K562 (cell line): Measurements from ENCODE around the gene KYAT1. TPM values are rescaled to one million over a fixed set of nuclear protein-coding genes. Genes with fewer than 3 reads are reported as not detected.

Source experiments
- ATAC-seq: fragments of 200-7000 bp; cut with Tn5 transposase; 3 replicates; pipeline ENCODE4 v1.9.1; 2020; ENCODE audit warnings: moderate library complexity
- BruUV-seq: library from RNA; stranded (reverse); fragments of 400-500 nt; replicated peaks from 2 replicates; lab custom pipeline; 2021; lab: Mats Ljungman, UMichigan
- CTCF ChIA-PET: fragments of 300-600 bp; formaldehyde crosslinking; extraction: SDS; loops from one replicate; lab custom pipeline; 2021; ENCODE audit warnings: low intra/inter-chr PET ratio; lab: Yijun Ruan, JAX
- POLR2A ChIA-PET: fragments of 300-600, 350-650 bp; sonication (Branson Sonifier 250); formaldehyde crosslinking; extraction: SDS; loops from one replicate; lab custom pipeline; 2021; ENCODE audit warnings: antibody characterized with exemption, inconsistent platforms; lab: Yijun Ruan, JAX
- DNase-seq, 4 experiments: peaks; one replicate each; pipeline versions ENCODE4 v3.0.0 to v3.0.0-alpha.2; 2011 to 2018; ENCODE audit warnings: low spot score in 3 of 4, mixed read lengths in 3 of 4; ENCODE audit errors: extremely low read depth in 1 of 4
- FAIRE-seq: peaks from 2 replicates; lab custom pipeline; 2011; peaks lifted over from hg19 to GRCh38; lab: Jason Lieb, UNC
- H2AFZ ChIP-seq: 2 replicates; pipeline ENCODE4 v1.6.0; 2011; ENCODE audit warnings: low read depth, low read length, control low read depth, inconsistent platforms
- H3K27ac ChIP-seq: fragments of 200-600 bp; 3 replicates; pipeline ENCODE4 v1.8.0; 2011; ENCODE audit warnings: low read depth, mild to moderate bottlenecking, control low read depth, inconsistent platforms, low read length, moderate library complexity, mixed read lengths; ENCODE audit errors: extremely low read depth
- H3K27me3 ChIP-seq, 2 experiments: fragments of 300-600 bp in 1 of 2; 2 replicates in 1 of 2; 3 replicates in 1 of 2; pipeline versions ENCODE4 v1.6.0 to v1.8.0; 2011; ENCODE audit warnings: inconsistent platforms in 2 of 2, low read length in 2 of 2, mild to moderate bottlenecking in 1 of 2, mixed read lengths in 1 of 2, moderate library complexity in 1 of 2; ENCODE audit not compliant: control insufficient read depth in 2 of 2, insufficient read depth in 2 of 2
- H3K36me3 ChIP-seq: fragments of 300-600 bp; 3 replicates; pipeline ENCODE4 v1.8.0; 2011; ENCODE audit warnings: mild to moderate bottlenecking, low read length, inconsistent platforms; ENCODE audit not compliant: control insufficient read depth, insufficient read depth
- H3K4me1 ChIP-seq, 2 experiments: fragments of 200-600 bp in 1 of 2; replicated peaks in 1 of 2; 2 replicates in 1 of 2; 3 replicates in 1 of 2; pipeline versions ENCODE4 v1.5.1 to v1.8.0; 2011; ENCODE audit warnings: inconsistent platforms in 2 of 2, low read length in 2 of 2, mild to moderate bottlenecking in 1 of 2, mixed read lengths in 1 of 2, moderate library complexity in 1 of 2; ENCODE audit not compliant: control insufficient read depth in 2 of 2, insufficient read depth in 2 of 2
- H3K4me2 ChIP-seq: 2 replicates; pipeline ENCODE4 v1.6.1; 2011; ENCODE audit warnings: low read length, control low read depth, inconsistent platforms, mixed read lengths; ENCODE audit not compliant: insufficient read depth
- H3K4me3 ChIP-seq: fragments of 200-600 bp; sonication (generic), shearing (Covaris generic); 2 replicates; pipeline ENCODE4 v1.5.1; 2016; ENCODE audit warnings: control low read depth, inconsistent platforms
- H3K79me2 ChIP-seq: fragments of 200-600 bp; 3 replicates; pipeline ENCODE4 v1.8.0; 2011; ENCODE audit warnings: low read length, inconsistent platforms; ENCODE audit not compliant: control insufficient read depth, insufficient read depth
- H3K9ac ChIP-seq, 2 experiments: 2 replicates each; pipeline versions ENCODE4 v1.6.0 to v1.6.1; 2011; ENCODE audit warnings: low read depth in 2 of 2, low read length in 2 of 2, control low read depth in 1 of 2, inconsistent platforms in 1 of 2, mild to moderate bottlenecking in 1 of 2, mixed read lengths in 1 of 2; ENCODE audit not compliant: insufficient read depth in 1 of 2
- H3K9me1 ChIP-seq: one replicate; pipeline ENCODE4 v1.6.0; 2011; ENCODE audit warnings: inconsistent platforms, mild to moderate bottlenecking, low read length, moderate library complexity; ENCODE audit not compliant: control insufficient read depth, insufficient read depth
- H3K9me3 ChIP-seq: replicated peaks from 2 replicates; pipeline ENCODE4 v1.5.1; 2011; ENCODE audit warnings: low read depth, low read length, inconsistent platforms; ENCODE audit not compliant: control insufficient read depth, insufficient read depth
- H4K20me1 ChIP-seq: replicated peaks from 2 replicates; pipeline ENCODE4 v1.6.1; 2011; ENCODE audit warnings: low read length, inconsistent platforms, mixed read lengths; ENCODE audit not compliant: control insufficient read depth, insufficient read depth
- CTCF ChIP-seq, 3 experiments: IDR thresholded peaks in 2 of 3; conservative IDR thresholded peaks in 1 of 3; 2 replicates each; pipeline ENCODE4 v1.5.1; 2011 to 2012; ENCODE audit warnings: low read length in 3 of 3, mild to moderate bottlenecking in 3 of 3, control low read depth in 2 of 3, improper control_type of control experiment in 1 of 3, inconsistent platforms in 1 of 3, low read depth in 1 of 3, mixed read lengths in 1 of 3, moderate library complexity in 1 of 3; ENCODE audit not compliant: insufficient read depth in 2 of 3
- KLF16 ChIP-seq: IDR thresholded peaks from 2 replicates; pipeline ENCODE4 v1.6.1; 2016; ENCODE audit warnings: antibody characterized with exemption
- POLR2G ChIP-seq: fragments of 200-400 bp; formaldehyde crosslinking; IDR thresholded peaks from 2 replicates; pipeline ENCODE4 v1.6.1; 2017; ENCODE audit warnings: low read depth, mild to moderate bottlenecking, antibody characterized with exemption, low read length, moderate library complexity
- RBFOX2 ChIP-seq: fragments of 200-400 bp; formaldehyde crosslinking; IDR thresholded peaks from 2 replicates; pipeline ENCODE4 v1.6.1; 2017; ENCODE audit warnings: low read depth, mild to moderate bottlenecking, low read length, moderate library complexity
- WGBS: fragments of 100-300 bp; shearing (Covaris generic); methylation state at CpG from one replicate; pipeline ENCODE4 v1.1.6; 2016; ENCODE audit warnings: low coverage, mixed read lengths; ENCODE audit not compliant: insufficient coverage; ENCODE audit errors: missing lambda C conversion rate; 5-methylcytosine and 5-hydroxymethylcytosine counted together
- in situ Hi-C: fragments of 300-500 bp; cut with MboI; formaldehyde crosslinking; loops from 4 replicates; pipeline ENCODE4 v1.15.0; 2018; ENCODE audit warnings: inconsistent platforms, mixed read lengths
- intact Hi-C: fragments of 100-400 bp; cut with micrococcal nuclease; formaldehyde crosslinking; loops from 2 replicates; pipeline ENCODE4 v1.14.2; 2022
- polyA plus RNA-seq, 8 experiments: library from polyadenylated mRNA; depleted of rRNA in 4 of 8; stranded (reverse) in 5 of 8; unstranded in 3 of 8; fragments of >200 nt; fragmentation: Nextera tagmentation in 2 of 8; fragmentation: Illumina TruSeq in 1 of 8; extraction: Ambion mirVana in 2 of 8; extraction: Trizol in 1 of 8; gene quantifications; 2 replicates each; pipeline versions ENCODE4 v1.2.1 to v1.2.3, GENCODE V29; 2011 to 2014; ENCODE audit warnings: inconsistent platforms in 1 of 8, missing spikeins in 1 of 8
- total RNA-seq, 7 experiments: library from RNA; depleted of rRNA in 6 of 7; stranded (reverse); fragments of >200 nt in 6 of 7; fragmentation: Illumina TruSeq in 2 of 7; extraction: Trizol in 2 of 7; gene quantifications; 2 replicates each; pipeline versions ENCODE4 v1.2.1 to v1.2.3, GENCODE V29; 2011 to 2021; ENCODE audit warnings: low replicate concordance in 1 of 7

Gene KYAT1
- total and polyA plus RNA-seq, 9 of the 15 experiments (the other 6 are each of a cell fraction or from before 2014, with no cell fraction given) = 6.4 to 16.8 (median 11.1) TPM

- ATAC-seq (no peak), DNase-seq (peak in 2 of 4 experiments; percentile 56 to 57), FAIRE-seq (no peak)
- Histone ChIP-seq H3K4me1 (peaks cover 5 to 54% of the 10 kb centered on the region in 2 experiments; a peak in 4 of 5 replicates), H2AFZ (no peak overlapping the region), H3K9me3 (no peaks in the 10 kb centered on the region), H3K9me1 (no peaks in the 10 kb centered on the region), H3K27me3 (no peaks in the 10 kb centered on the region), H3K4me2 (no peak overlapping the region), H3K4me3 (no peak overlapping the region), H3K27ac (no peak overlapping the region), H3K9ac (no peak overlapping the region), H3K36me3 (peaks cover 77% of the 10 kb centered on the region), H3K79me2 (peaks cover 17% of the 10 kb centered on the region), H4K20me1 (0 out of 2 replicates have a peak, but pooled peaks cover 4% of the 10 kb centered on the region)
- TF ChIP-seq RBFOX2 (peak; percentile 37), CTCF (IDR thresholded peaks at IDR 0.05 in 2 of 3, conservative IDR thresholded peaks at IDR 0.05 in 1 of 3; ENCODE audit: insufficient read depth in 2 of 3, low read depth in 1 of 3, low read length in 3 of 3) (0 out of 6 replicates have a peak, but pooled peaks of 1 of the 3 experiments have one; percentile 27), POLR2G (peak; percentile 56), KLF16 (no peak)
- BruUV-seq = no TSS peak
- ChIA-PET CTCF (no interaction called here), POLR2A (interaction anchor here (0.6 to 1.8 kb wide), 2 partner anchors 8 to 129 kb away, joined by 3 to 6 read pairs; partner anchors contain the start of gene ENDOG)
- in situ Hi-C loops = no loop called here
- 96% methylated on average over 20 of the region's 22 CpGs for WGBS
- intact Hi-C loops = no loop called here
Observed at GRCh38 chr9:128825923-128826700, 55.6 kb downstream of the KYAT1 start.
